HUDEP-2 (cell line): ENCODE results near the gene AK8.

Experiments used
- DNase-seq, 76 experiments: peaks; one replicate each; lab custom pipeline; 2025; ENCODE audit not compliant: unreplicated experiment in 76 of 76; lab: John Stamatoyannopoulos, UW

AK8 gene

DNA sequence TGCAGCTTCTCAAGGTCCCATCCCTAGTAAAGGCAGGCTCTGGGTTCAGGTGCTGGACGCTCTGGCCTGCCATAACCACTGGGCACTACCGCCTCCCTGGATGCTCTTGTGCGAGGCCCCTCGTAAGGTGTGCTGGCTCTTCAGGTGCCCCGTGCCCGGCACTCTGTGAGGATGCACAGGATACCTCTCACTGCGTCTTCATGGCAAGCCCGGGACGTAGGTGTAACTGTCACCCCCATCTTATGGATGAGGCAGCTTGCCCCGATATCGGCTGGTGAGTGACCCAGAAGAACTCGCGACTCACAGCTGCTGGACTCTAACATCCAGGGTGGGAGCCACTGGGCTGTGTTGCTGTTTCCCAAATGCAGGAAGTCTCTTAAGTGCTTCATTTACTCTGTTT is 128.8 kb downstream of the AK8 start:
- DNase-seq, result no peak

DNA sequence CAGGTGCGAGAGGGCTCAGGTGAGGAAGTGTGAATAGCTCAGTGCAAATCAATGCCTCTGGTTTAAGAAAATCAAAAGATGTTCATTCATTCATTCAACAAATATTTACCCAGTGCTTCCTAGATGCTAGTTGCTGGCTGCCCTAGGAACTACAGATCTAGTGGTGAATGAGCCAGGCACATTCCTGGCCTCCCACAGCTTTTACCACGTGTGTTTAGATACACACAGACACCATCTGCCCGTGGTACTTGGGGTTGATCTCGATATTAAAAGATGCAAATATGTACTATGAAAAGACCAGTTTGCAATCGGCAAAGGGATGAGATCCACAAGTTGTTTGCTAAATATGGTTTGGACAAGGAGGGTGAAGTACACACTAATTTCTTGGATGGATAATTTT is 129.6 kb downstream of the AK8 start:
- DNase-seq, result no peak

DNA sequence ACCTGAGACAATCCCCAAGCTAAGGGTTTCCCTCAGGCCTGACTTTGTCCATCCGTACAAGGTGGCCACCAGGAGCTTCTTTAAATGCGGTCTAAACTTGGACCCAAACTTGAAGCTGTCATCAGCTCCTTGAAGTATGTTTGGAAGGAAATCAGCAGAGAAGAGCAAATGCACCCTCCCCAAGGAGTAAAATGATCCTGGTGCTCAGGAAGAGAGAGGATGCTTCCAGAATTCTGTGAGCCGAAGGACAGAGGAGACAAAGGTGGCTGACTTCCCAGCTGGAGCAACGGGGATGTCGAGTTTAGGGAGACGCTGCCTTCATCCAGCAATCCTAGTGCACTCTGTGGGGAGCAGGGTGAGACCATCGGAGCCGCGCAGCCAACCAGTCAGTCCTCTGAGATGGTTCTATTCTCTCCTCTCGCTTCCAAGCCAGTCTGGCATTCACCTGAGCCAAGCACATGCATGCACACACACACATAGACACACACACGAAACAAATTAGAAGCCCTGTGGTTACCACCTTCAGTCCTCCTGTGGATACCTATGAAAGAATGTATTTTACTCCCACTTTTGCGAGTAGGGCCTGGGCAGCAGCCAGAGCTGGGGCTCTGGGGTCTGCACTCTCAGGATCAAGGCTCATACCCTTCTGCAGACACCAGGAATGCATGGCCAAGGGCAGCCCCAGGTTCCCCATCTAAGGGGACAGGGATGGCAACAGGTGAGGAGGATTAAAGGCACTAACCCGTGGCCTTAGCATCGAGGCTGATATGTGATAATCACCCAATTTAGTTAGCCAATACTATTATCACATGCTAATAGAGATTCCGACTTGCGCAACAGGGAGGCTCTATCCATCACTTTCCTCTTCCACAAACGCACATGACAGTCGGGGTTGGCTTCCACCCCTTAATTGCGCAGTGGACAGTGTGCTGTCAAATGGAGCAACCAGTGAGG is 132.1 kb downstream of the AK8 start:
- DNase-seq, result no peak

DNA sequence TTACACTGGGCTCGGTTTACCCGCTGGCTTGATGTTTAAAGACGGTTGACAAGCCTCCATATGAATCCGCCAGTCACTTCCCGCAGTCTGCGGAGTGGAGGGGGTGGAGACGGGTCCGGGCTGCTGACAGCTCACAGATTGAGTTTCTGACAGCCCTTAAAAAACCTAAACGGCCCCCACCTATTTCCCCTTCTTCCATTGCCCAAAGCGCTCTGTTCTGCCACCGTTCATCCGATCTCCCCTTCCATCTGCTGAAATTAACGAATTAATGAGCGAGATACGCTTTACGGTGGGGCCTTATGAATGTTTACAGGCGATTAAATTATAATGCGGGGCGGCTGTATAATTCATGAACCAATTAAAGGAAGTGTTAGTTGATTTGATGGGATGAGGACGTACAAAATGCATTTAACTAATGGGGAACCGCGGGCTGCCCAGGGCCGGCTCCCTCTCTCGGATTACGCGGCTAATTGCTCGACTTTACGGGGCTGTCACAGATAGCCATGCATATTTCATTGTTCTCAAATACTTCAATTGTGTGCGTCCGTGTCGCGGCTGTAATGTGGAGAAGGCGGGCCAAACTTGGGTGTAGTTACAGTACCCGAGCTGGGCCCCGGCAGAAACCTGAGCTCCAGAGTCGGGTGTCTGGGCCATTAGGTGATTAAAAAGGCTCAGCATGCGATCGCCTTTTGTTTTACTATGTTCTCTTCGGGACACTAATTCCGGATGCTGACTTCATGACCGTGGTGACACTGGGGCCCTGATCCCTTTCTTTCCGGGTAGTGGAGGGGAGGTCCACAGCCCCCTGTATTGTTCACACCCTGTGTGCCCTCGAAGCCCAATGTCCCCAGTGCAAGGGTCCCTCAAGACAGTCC is 133.0 kb downstream of the AK8 start:
- DNase-seq, result no peak

DNA sequence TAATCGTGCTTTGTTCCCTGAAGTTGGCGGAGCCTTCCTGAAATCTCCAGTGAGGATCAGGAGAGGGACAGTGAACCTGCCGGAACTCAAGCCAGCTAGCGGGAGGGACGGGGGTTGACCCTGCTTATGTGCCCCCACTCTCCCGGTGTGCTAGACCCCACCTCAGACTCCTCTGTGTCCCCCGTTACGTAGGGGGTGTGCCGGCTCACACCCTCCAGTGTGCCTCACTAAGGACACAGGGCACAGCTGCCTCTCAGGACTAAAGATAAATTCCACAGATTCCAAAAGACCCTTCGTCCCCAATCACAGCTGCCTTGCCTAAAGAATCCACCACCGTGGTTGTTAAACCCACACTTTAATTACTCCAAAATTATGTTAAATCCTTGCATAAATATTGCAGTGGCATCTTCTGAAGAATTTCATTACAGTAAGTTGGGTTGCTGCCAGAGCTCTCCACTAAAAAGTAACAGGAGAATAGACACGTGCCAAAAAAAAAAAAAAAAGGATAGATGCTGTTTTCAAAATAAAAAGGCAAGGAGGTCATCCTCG is 134.1 kb downstream of the AK8 start:
- no peak for DNase-seq

DNA sequence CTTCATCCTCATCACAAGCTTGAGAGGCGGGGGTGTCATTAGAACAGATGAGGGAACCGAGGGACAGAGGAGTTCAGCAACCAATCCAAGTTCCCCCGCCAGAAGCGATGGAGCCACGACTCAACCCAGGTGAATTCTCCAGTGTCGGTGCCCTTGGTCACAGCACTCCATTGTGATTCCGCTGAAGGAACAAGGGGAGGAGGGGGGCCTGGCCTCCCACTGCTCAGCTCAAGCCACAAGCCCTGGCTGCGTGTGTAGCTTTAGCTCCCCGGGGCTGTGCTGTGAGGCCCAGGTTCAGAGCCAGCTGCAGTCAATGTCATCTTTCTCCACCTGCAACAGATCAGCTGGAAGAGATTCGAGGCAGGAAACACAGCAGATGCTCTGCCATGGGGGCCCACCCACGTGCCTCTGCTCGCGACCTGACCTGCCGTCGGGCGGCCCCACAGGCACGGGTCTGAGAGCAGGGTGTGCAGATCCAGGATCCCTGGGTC is 135.2 kb downstream of the AK8 start:
- no peak for DNase-seq

DNA sequence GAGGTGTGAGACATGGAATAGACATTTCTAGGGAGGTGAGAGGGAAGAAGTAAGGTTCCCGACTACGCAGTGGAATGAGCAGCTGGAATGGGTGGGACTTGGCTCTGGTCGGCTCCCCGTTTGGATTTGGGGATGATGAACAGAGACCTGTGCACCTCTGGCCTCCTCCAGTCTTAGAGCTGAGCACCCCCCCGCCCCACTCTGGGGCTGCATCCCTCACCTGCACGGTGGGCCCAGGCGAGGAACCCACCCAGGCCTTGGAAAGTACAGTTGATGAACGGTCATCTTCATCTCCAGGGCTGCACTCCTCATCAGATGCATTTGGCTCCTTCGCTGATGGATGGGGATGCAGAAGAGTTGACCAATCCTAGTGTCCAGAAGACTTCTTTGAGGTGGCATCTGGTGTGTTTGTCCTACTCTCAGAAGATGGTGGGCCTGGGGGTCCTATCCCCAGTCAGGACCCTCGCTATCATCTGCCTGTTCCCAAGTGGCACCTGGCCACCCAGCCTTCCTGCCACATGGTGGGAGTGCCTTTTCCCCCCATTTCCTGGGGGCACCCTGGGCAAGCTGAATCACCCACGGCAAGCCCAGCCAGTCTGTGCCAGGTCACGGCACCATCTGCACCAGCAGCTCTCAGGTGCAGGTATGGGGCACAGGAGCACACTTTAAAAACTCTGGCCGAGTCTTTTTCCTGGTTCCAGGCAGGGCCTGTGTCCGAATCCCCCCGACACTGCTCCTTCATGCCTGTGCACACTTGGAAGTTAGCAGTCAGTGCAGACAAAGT is 137.4 kb downstream of the AK8 start:
- DNase-seq, result no peak

DNA sequence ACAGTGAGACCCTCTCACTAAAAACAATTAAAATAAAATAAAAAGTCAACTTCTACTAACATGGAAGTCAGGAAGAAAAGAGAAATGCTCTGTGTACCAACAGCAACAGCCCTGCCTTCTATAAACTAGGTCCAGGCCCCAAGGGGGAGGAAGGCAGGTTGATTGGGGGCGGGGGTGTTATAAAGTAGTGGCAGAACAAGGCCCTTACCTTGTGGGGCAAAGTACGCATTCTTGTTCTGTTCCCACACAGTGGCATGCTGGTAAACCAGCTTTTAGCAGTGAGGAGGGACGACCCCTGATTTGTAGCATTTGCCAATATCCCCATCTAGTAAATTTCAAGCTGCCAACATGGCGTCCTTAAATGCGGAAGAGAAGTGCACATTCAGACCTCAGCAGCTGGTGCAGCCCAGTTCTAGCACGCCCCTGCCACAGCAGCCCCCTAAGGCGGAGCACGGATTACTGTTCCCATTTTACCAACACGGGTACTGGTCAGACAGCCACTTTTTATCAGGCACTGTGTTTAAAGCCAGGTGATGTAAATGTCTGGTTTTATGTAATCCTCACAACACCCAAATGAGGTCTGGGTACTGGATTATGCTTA is 138.3 kb downstream of the AK8 start:
- DNase-seq, result no peak

DNA sequence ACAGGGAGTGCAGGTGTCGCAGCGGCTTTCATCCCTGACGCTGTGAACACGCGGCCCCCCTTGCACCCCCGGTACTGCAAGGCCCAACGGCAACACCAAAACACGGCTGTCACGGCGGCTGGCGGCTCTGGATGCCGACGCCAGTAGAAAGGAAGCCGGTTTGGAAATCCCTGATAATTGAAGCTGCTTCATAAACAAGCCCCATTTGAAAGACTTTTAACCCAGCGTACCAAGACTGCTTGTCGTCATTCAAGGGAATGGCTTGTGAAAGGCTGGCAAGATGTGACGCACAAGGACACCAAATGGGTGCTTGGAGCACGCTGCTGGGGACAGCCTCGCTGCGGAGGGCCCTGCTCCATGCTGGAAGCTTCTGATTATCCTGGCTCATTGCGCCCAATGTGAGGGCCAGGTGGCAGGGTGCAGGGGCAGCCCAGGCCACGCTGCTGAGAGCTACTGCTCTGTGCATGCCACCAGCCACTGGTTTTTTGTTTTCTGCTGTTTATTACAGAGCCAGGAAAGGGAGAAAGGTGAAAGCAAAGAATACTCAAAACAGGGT is 144.7 kb downstream of the AK8 start:
- no peak for DNase-seq

DNA sequence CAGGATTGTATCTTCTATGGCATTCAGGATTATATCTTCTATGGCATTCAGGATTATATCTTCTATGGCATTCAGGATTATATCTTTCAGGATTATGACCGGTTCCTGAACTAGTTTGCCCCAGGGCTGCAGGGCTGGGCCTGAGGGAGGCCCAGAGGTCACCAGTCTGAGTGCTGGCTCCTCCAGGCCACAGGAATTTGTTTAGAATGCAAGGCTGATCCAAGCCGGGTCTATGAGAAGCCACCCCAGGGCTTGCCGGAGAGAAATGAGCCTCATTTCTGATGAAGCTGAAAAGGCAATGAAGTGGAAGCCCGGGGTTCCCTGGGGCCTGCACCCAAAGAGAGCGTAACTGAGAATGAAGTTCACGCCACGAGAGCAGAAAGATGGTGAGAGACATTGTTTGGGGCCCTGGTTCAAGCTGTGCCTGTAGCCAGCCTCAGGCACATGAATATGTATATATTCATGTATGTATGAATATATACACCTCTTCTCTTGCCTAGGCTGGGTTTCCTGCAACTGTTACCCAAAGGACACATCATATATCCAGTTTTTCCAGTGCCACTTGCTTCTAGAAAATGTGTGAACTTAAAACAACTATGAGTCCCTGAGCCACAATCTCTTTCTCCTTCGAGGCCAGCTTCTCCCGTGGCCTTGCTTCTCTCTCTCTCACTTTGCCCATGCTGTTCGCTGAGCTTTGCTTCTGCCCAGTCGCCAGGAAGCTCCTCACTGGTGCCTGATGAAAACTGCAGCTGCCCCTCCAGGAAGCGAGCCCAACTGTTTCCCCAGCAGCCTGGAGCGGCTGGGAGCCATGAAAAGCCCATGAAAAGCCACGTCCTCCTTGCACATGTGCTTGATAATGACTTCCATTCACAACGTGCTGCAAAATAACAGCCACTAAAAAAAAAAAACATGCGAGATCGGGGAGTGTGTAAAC is 145.5 kb downstream of the AK8 start:
- DNase-seq, result no peak

DNA sequence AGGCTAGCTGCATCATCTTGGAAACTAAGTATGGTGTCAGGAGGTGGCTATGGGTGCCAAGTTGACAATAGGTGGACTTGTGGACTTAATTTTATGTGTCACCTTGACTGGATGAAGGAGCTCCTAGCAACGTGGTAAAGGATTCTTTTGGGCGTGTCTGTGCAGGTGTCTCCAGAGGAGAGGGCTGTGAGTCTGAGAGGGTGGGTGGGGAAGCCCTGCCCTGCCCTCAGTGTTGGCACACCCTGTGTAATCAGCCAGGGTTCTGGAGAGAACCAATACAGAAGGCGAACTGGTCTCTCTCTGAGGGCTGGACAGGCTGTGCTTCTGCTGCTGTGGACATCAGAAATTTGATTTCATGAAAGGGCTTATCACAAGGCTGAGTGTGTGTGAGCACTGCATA is 146.9 kb downstream of the AK8 start:
- no peak for DNase-seq

DNA sequence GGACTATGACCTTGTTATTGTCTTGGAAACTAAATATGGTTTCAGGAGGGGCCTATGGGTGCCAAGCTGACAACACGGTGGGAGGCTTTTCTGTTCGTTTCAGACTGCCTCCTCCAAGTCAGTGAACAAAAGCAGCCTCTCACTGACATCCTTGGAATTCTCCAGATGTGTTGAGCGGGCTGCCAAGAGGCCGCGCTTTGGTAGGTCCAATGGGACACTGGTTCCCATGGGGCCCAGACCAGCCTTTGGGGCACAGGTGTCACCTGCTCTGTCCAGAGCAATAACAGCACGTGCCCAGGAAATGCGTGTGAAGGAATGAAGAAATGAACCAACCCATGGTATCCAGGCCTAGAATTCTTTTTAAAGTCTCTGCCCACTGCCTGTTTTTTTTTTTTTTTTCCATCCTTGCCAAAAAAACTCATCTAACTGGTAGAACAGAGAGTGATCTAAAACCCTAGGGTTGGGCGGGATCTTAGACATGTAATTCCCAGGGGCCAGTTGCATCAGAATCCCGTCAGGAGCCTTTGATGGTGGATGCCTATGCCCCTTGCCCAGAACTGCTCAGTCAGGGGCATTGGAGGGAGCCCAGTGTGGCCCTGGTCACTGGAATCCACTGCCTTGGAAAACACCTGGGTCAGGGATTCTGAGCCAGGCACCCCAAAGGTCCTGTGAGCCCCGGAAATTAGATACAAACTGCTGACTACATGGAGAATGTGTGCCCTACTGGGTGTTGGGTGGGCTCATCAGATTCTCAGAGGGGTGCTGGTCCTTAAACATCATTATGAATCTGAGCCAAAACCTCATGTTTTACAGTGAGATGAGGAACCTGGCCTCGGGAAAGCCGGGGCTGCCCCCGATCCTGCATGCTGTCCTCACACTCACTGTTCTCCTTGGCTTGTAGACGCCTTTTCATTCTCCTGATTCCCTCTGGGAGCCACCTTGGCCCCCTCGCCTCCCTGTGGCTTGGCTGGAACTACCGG is 147.7 kb downstream of the AK8 start:
- no peak for DNase-seq

DNA sequence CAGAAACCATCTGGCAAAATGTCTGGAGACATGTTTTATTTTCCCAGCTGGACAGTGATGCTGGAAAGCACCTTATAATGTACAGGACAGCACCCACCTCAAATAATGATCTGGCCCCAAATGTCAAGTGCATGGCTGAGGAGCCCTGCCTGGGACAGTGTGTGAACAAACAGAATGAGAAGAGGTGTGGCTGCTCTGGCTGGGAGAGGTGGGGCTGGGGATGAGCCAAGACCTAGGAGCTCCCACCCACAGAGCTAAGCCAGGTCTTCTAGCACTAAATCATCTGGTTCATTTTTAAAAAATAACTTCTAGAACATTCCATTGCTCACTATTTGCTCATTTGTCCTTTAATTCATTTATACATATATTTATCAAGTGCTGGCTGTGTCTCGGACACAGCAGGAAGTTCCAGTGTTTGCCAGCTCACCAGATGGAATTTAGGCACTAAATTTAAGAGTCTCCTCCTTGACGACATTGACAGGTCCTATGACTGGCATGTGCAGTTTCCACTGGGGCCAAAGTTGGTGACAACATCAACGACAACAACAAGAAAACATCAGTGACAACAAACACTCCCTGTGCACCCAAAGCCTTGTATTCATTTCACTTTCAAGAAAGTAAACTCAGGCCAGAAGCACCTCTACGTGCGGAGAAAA is 148.7 kb downstream of the AK8 start:
- DNase-seq, result no peak

DNA sequence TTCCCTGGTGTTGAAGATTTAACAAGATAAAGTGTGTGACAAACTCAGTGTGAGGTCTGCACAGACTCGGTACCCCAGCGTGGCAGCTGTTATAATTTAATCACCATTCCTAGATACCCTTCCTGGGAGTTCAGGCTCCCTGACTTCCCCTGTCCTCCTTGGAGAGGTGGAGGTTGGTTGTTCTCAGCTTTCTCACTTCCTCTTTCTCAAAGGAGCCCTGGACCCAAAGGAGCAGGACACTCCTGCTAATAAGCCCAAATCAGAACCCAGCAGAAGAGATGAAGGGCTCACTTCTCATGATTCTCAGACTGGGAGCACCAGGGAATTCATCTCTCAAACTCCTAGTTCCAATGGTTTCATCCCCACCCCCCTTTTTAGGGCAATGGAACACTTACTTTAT is 149.6 kb downstream of the AK8 start:
- no peak for DNase-seq

DNA sequence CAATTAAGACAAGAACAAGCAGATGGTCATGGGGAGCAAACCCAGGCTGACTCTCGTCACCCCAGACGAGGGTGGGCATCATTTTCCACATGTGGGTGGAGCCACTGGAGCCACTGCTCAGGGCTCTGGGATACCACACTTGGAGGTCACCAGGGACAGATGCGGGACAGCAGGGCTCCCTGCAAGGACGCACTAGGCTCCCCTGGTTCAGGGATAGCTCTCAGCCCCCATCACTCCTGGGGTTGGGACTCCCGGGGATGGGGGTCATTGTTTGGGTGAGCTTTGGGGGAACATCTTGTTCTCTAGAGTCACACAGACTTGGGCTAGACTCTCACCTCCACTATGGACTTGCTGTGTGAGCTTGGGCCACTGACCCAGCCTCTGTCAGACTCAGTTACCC is 150.0 kb downstream of the AK8 start:
- no peak for DNase-seq

DNA sequence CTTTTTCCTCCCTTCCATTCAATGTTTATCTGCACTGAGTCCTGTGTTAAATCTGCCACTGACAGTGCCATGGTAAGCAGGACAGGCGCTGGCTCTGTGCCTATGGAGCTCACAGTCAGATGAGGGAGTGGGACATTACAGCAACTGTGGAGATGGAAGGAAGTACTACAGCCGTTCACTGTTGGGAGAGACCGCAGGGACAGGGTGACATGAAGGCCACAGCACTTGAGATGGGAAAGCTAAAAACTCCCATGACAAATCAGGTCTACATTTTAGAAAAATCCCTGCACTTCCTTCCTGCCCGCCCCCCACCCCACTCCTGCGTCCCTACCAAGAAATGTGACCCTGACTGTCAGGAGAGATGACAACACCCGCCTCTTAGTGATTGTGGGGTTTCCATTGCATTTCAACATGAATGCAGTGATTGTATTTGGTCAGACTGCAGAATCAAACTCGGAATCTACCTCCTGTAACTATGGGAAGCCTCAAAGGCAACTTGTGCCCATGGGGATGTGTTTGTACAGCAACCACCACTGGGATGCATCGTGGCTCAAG is 151.4 kb downstream of the AK8 start:
- DNase-seq, result no peak

DNA sequence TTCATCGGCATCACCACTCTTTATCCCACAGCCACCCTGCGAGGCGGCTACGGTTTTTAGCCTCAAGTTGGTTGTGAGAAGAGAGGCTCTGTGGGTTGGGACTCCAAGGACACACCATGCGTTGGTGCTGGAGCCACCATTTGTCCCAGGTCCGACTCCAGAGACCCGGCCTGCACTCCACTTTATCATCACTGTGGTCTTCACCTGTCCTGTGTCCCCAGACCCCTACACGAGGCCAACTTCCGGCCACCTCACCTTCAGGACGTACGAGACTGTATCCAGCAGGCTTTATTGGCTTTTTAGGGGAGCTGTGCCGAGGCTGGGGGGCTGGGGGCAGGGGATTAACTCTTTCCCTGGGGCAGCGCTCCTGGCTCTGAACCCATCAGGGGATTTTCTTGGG is 152.8 kb downstream of the AK8 start:
- DNase-seq, result no peak
